NOMO-1 treated with dmso at 0.1 percent for 144 hours (cell line): ENCODE measurements around the gene MYMX.
"Not testable (repeated sequence)": the region's sequence is repeated elsewhere in the genome, so short reads cannot be mapped to it uniquely, and the experiment has no call there.

Experiments
- DNase-seq: peaks from one replicate; lab custom pipeline; 2025; ENCODE audit not compliant: unreplicated experiment; lab: John Stamatoyannopoulos, UW

The MYMX gene

DNA sequence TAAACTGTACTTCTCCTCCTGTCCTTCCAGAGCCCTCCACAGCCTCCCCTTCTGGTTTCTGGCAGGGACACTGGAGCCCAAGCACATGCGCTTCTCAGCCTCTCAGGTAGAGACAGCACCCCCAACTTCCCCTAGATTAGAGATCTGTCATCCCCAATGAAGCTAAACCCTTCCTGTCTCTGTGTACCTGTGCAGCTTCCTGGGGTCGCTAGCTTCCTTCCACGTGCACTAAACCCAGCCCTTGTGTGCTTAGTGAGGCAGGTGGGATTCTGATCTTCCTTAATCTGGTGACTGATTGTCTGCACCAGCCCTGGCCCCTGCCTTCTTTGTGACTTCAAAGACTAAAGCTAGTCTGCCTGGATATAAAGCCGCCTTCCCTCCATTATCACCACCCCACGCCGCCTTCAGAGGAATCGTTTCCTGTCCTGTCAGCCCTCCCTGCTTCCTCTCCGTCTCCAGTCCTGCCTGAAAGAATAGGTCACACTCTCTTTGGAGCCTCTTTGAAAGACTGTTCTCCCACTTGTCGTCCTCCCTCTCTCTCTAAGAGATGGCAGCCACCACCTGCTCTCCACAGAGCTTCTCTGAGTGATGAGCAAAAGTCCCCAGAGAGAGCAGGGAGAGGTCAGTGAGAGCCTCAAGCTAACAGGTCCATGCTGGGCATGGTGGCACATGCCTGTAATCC, 30.6 kb upstream of the MYMX start:
- no peak for DNase-seq

DNA sequence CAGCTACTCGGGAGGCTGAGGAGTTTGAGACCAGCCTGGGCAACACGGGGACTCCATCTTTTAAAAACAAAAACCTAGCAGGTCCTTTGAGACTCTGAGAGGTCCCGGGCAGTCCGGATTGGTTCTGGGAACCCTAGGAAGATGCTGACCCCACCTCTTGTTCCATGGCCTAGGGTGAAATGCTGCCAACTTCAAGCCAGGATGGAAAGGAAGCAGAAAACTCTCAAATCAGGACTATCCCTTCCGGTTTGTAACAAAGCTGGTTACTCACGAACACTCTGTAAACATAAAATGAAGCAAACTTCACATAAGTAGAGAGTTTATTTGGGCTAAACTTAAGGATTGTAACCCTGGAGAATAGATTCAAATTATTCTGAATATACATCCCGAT, 30.1 kb upstream of the MYMX start:
- no peak for DNase-seq

DNA sequence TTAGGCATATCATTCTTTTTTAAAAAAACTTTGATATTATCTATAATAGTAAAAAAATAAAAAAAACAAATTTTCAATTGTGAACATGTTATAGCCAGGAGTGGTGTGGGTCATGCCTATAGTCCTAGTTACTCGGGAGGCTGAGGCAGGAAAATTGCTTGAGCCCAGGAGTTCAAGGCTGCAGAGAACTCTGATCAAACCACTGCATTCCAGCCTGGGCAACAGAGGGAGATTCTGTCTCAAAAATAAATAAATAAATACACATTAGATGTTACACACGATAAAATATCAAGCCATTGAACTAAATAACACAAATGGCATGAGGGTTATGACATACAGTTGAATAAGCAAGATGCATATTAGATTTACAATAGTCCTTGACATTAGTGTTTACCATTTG, 27.9 kb upstream of the MYMX start:
- no peak for DNase-seq

- DNase-seq: no peak
Measured at GRCh38 chr6:44189257-44189656, 27.5 kb upstream of the MYMX start.

- DNase-seq: no peak
Measured at GRCh38 chr6:44190715-44191114, 26.0 kb upstream of the MYMX start.

GRCh38 chr6:44192428-44193041, 24.2 kb upstream of the MYMX start:
- no peak for DNase-seq

GRCh38 chr6:44193307-44193910, 23.3 kb upstream of the MYMX start:
- no peak for DNase-seq

GRCh38 chr6:44194326-44194725, 22.4 kb upstream of the MYMX start:
- no peak for DNase-seq

DNA sequence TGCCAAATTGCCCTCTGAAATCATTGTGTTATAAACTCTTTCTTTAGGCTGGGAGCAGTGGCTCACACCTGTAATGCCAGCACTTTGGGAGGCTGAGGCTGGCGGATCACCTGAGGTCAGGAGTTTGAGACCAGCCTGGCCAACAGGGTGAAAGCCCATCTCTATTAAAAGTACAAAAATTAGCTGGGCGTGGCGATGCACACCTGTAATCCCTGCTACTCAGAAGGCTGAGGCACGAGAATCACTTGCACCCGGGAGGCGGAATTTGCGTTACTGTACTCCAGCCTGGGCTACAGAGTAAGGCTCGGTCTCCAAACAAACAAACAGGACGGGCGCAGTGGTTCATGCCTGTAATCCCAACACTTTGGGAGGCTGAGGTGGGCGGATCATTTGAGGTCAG, 20.4 kb upstream of the MYMX start:
- not testable (repeated sequence) for DNase-seq

GRCh38 chr6:44198684-44199083, 18.0 kb upstream of the MYMX start:
- no peak for DNase-seq

- DNase-seq: no peak
Measured at GRCh38 chr6:44199883-44200282, 16.8 kb upstream of the MYMX start.

- no peak for DNase-seq
Measured at GRCh38 chr6:44201200-44201599, 15.5 kb upstream of the MYMX start.

DNA sequence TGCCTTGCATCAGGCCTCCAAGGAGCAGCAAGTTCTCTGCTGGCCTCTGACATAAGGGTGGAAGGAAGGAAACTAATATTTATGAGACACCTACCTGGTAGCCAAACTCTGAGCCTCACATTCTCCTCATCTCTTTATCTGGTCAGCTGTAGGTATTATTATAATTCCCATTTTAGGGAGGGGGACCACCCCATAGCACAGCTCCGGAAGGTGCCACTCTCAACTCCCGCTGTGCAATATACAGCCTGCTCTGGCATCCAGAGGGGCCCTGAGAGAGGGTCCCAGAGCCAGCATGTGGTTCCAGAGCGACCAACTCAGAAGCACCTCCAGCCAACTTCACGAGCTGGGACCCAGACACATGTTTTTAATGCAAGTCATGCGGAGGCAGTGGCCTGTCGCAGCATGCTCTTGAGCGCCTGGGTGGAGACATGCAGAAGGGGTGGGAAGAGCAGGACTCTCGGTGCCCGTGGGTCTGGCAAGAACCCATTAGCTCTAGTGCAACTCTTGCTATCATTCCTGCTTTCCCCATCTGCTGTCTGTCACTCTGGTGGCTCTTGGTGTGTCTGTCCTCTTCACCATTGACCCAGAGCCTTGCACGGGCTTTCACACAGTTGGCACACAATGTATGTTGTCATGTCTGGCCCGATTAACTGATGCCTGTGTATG, 15.0 kb upstream of the MYMX start:
- DNase-seq: no peak

DNA sequence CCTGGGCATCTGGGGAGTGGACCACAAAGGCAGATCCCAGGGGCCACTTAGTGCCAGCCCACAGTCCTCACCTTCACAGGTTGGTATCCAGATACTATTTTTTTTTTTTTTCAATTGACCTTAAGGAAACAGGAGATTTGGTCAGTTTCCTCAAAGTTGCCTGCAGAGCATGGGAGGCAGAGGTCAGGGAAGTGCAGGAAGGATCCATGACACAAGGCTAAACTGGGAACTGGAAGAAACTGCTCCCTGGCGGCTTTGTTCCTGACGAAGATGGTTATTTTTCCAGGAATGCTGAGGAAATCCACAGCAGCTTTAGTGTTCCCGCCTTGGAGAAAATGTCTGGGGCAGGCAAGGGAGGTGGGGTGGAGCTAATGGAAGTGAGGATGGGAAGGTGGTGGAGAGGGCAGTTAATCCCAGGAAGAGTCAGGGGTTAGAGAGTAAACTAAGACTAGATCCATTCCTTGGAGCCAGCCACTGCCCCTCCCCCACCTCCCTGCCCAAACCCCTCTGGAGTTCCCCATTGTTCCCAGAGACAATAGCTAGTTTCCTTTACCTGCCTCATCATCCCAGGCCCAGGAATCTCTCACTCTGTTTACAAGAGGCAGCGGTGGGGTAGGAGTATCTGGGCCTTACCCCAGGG, 14.3 kb upstream of the MYMX start:
- DNase-seq: no peak

DNA sequence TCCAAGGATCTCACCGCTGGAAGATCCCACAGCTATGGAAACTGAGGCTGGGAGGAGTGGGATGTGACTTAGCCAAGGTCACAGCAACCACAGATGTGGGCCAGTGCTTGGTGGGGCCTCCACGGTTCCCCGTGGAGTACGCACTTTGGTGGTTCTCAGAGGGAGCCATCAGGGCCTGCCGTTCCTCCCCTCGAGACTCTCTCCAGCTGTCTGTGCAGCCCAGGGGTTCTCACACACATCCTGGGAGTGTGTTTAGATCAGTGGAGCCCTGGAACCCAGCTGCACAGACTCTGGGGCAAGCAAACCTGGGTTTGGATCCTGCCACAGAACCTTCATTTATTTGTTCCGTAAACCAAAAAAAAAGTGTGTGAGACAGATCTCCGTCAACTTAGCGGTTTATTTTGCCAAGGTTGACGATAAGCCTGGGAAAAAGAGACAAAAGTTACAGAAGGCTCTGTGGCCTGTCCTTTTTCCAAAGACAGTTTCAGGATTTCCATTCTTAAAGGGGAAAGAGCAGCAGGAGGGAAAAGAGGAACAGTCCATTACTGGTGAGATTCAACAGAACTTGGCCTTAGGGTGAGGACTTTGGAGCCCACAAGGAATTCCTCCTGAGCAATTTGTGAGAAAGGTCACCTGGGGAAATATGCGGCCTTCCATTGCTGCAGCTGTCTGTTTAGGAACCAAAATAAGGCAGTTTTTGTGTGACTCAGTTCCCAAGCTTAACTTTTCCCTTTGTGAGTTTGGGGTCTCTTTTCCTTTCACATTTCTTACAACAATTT, 13.6 kb upstream of the MYMX start:
- DNase-seq: no peak

DNA sequence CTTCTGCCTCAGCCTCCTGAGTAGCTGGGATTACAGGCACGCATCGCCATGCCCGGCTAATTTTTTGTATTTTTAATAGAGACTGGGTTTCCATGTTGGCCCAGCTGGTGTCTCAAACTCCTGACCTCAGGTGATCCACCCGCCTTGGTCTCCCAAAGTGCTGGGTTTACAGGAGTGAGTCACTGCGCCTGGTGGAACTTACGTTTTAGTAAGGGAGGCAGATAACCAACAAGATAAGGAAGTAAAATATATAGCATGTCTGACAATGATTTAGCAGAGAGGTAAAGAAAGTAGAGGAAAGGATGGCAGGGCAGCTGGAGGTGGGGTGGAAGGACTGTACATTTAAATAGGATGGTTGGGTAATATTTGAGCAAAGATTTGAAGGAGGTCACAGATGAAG, 12.8 kb upstream of the MYMX start:
- DNase-seq: peak; percentile 50

- no peak for DNase-seq
Measured at GRCh38 chr6:44207966-44208365, 8.8 kb upstream of the MYMX start.

DNA sequence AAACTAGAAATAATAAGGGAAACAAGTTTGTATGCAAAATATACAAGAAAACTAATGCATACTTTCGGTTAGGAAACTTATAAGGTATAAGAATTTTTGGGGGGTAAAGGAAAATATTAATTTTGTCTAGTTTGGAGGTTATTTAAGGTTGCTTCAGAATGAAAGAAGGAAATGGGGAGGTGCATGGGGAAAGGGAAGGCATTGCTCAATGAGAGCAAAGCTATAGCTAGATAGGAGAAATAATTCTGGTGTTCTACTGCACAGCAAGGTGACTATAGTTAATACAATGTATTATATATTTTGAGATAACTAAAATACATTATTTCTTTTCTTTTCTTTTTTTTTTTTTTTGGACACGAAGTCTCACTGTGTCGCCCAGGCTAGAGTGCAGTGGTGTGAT, 5.4 kb upstream of the MYMX start:
- DNase-seq: peak; percentile 48

GRCh38 chr6:44214307-44214706, 2.4 kb upstream of the MYMX start:
- no peak for DNase-seq

GRCh38 chr6:44217332-44218143, 812 bp downstream of the MYMX start:
- DNase-seq: no peak
